GM19452 (cell line): Measurements from ENCODE around the gene PDE6A.
A peak's percentile ranks its signal among the peaks of the same experiment; 100 is the strongest.

Experiments used
- ATAC-seq: cut with Tn5 transposase; IDR thresholded peaks from one replicate; pipeline ENCODE4 v1.9.1; 2021; ENCODE audit not compliant: unreplicated experiment

PDE6A gene

DNA sequence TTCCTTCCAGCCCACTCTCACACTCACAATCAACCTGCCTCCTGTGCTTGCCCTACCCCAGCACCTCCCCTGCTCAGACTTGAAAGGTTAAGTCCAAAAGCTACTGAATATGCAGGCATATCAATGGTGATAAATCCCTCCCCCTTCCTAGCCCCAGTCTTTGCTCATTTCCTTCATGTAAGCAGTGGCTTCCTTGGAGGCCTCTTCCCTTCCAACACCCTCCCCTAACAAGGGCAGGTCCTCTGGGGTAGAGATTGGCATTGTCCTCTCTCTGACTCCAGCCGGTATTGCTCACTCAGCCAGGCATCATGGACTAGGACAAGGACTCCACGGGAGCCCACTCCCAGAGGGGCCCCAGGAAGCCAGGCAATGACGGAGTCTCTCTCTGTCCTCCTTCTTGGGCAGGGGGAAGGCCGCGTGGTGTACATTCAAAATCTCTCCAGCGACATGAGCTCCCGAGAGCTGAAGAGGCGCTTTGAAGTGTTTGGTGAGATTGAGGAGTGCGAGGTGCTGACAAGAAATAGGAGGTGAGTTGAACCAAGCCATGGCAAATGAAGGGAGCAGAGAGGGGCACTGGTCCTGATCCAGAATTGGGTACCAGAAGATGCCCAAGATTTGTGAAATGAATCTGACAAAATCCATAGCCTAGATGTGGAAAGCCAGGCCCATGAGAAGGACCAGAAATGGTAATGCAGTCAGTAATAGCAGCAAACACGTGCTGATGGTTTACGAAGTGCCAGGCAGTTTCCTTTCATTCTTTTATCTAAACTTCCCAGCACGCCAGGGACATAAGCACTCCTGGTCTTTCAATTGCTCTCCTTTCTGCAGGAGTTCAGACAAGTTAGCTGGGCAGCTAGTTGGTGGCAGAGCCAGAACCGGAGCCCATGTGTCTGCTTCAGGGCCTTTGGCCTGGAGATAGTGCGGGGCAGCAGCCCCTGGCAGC lies 102.5 kb downstream of the PDE6A start:
- ATAC-seq: no peak

DNA sequence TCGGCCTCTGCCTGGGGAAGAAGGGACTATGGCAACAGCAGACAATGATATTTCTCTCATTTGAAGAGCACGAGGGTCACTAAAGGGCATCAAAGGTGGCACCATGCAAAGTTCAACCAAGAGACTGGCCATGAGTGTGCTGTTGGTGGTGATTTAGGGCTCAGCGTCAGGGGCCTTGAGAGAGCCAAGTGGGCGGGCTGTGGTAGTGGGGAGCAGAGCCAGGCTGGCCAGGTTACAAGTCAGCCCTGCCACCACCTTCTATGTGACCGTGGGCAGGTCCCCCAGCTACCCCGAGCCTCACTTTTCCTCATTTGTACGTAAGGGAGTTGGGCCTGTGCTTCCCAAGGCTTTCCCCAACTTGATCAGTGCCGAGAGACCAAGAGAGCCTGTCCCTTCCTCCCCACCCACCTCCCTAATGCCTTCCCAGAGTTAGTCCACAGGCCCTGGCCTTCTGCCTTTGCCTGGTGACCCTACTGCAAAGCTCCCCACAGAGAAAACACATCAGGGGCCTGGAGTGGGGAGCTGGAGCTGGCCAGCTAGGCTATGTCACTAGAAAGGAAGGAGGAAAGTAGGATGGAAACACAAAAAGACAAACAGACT lies 104.3 kb downstream of the PDE6A start:
- no peak for ATAC-seq

DNA sequence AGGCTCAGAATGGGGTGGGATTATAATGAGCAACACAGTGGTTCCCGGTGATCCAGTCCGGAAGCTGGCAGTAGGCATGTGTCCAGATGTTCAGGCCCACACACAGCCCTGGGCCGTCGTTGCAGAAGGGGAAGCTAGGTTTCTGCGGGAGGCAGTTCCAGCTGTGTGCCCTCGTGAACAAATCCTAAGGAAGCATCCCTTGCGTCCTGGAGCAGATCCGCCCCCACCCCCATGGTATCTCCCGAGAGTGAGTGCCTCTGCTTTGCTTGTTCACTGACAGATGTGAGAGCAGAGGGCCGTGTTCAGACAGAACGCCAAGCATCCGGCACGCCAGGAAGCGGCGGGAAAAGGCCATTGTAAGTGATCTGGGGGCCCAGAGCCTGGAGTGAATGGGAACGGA lies 104.8 kb downstream of the PDE6A start:
- ATAC-seq: no peak

DNA sequence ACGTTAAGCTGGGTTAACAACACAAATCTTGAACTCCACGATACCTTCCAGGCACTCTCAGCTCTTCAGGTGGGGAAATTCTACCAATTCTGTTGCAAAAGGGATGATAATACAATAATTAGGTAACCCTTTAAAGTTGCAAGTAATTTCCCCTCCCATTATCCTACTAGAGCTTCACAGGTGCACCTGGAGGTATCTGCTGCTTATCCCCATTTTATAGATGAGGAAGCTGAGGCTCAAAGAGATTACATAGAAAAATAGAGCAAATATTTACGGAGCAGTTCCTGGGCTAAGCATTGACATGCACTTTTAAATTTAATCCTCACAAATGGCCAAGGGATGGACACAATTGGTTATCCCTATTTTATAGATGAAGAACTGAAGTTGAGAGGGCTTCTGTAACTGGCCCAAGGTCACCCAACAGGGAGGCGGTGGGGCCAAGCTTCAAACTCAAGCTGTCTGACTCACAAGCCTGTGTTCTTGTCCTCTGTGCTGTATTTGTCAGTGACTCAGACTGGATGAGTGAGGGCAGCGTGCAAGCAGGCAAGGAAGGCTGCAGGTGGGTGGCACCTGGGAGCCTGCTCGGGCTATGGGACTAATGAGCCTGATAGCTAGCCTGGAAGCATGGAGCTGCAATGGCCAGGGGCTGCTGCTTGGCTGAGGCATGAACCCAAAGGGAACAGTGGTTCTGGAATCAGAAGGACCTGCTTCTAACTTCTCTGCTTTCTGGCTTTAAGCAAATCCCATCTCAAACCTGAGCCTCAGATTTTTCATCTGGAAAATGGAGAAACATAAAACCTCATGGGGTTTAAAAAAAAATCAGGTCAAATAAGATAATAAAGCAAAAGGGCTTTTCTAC lies 105.5 kb downstream of the PDE6A start:
- ATAC-seq: no peak

DNA sequence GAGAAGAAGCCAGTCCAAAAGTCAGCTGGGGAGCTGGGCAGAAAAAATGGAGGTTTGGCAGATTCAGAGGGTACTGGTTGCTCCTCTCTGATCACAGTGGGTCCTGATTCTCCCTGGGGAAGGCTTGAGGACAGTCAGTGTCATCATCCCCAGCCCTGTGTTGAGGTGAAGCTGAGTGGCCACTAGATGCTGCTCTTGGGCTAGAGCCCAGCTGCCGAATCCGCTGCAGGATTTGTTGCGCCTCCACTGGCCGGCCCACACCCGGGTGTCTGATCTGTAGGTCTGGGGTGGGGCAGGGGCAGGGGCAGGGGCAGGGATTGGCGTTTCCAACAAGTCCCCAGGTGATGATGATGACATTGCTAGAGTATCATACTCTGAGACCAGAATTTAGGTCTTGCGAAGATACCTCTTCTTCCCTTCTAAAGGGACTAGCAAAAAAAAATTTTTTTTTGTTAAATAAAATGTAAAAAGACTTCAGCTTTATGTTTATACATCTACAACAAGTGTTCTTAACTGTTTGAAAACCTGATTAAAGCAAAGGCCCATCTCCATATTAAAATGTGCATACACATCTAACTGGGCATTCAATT lies 106.8 kb downstream of the PDE6A start:
- ATAC-seq: no peak

DNA sequence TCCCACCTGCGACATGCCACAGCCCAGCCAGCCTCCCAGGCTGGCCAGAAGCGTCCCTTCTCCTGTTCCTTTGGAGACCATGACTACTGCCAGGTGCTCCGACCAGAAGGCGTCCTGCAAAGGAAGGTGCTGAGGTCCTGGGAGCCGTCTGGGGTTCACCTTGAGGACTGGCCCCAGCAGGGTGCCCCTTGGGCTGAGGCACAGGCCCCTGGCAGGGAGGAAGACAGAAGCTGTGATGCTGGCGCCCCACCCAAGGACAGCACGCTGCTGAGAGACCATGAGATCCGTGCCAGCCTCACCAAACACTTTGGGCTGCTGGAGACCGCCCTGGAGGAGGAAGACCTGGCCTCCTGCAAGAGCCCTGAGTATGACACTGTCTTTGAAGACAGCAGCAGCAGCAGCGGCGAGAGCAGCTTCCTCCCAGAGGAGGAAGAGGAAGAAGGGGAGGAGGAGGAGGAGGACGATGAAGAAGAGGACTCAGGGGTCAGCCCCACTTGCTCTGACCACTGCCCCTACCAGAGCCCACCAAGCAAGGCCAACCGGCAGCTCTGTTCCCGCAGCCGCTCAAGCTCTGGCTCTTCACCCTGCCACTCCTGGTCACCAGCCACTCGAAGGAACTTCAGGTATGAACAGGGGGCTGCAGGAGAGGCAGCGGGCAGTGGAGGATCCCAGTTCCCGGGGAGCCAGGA lies 108.0 kb downstream of the PDE6A start:
- no peak for ATAC-seq

DNA sequence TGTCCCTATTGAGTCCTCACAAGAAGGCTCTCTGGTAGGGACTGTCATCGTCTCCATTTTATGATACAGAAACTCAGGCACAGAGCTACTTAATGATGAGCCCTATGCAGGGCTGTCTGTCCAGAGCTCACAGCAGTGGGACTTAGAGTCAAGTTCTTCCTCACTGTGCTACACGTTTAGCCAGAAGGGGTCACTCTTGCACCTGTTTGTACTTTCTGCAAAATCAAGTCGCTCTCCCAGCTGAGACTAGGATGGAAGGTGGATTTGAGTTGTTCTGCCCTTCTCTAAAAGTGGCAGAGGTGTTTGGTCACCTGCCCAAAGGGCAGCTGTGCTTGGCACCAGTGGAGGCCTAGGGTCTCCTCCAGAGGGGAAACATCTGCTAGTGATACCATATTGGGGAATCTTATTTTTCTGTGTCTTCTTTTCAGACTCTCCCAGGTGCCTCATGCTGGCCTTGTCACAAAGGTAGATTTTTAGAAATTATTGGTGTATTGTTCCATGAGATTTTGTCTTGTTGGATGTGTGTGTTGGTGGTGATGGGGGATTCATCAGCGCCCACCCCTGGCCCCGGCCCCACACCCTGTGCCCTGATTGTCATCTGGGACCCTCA lies 110.2 kb downstream of the PDE6A start:
- ATAC-seq: no peak

DNA sequence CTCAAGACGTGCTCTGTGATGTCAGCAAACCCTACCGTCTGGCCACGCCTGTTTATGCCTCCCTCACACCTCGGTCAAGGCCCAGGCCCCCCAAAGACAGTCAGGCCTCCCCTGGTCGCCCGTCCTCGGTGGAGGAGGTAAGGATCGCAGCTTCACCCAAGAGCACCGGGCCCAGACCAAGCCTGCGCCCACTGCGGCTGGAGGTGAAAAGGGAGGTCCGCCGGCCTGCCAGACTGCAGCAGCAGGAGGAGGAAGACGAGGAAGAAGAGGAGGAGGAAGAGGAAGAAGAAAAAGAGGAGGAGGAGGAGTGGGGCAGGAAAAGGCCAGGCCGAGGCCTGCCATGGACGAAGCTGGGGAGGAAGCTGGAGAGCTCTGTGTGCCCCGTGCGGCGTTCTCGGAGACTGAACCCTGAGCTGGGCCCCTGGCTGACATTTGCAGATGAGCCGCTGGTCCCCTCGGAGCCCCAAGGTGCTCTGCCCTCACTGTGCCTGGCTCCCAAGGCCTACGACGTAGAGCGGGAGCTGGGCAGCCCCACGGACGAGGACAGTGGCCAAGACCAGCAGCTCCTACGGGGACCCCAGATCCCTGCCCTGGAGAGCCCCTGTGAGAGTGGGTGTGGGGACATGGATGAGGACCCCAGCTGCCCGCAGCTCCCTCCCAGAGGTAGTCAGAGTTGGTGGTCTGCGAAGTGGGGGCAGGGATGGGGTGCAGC lies 111.3 kb downstream of the PDE6A start:
- ATAC-seq: no peak

DNA sequence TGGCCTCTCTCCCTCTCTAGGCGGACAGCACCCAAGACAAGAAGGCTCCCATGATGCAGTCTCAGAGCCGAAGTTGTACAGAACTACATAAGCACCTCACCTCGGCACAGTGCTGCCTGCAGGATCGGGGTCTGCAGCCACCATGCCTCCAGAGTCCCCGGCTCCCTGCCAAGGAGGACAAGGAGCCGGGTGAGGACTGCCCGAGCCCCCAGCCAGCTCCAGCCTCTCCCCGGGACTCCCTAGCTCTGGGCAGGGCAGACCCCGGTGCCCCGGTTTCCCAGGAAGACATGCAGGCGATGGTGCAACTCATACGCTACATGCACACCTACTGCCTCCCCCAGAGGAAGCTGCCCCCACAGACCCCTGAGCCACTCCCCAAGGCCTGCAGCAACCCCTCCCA lies 112.0 kb downstream of the PDE6A start:
- ATAC-seq: no peak

DNA sequence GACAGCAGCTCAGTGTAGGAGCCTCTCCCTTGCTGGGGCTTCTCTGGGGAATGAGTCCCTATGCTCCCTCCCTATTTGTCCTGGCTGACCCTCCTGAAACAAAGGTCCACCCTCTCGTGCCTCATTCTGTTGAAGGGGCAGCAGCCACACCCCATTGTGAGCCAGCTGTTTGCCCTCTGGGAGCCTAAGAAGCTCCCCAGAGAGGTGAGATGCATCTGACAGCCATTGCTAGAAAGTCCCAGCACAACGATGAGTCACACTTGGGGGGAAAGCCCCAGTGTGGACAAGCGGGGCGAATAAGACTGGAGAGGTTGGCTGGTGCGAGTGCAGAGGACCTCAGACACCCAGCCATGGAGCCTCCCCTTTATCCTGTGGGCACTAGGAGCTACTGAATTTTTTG lies 113.1 kb downstream of the PDE6A start:
- ATAC-seq: peak; percentile 84

DNA sequence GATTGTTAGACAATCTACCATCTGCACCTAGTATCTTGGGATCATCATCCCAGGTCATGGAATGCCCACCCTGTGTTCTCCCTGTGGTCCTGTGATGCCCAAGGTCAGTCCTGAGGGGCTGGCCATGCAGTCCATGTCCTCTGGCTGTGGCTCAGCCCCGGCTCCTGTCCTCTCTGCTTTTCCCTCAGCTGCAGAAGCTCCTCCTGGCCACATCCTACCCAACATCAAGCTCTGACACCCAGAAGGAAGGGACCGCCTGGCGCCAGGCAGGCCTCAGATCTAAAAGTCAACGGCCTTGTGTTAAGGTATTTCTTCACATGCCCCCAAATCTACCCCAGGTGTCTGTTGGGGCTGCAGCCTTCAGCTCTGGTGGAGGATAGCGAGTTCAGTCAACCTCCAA lies 114.0 kb downstream of the PDE6A start:
- ATAC-seq: no peak

DNA sequence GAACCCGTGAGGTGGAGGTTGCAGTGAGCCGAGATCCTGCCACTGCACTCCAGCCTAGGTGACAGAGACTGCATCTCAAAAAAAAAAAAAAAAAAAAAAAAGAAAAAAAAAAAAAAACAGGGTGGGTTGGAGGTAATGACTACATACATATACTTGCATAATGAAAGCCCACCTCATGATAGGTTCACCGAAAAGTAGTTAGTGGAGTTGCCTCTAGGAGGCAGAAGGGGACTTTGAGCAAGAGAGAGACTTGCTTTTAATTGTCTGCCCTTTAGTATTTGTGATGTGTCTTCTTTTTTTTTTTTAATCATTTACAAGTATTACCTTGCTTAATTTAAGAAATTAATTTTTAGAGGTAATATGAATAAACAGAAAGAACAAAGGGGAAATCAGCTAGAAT lies 114.6 kb downstream of the PDE6A start:
- ATAC-seq: no peak

DNA sequence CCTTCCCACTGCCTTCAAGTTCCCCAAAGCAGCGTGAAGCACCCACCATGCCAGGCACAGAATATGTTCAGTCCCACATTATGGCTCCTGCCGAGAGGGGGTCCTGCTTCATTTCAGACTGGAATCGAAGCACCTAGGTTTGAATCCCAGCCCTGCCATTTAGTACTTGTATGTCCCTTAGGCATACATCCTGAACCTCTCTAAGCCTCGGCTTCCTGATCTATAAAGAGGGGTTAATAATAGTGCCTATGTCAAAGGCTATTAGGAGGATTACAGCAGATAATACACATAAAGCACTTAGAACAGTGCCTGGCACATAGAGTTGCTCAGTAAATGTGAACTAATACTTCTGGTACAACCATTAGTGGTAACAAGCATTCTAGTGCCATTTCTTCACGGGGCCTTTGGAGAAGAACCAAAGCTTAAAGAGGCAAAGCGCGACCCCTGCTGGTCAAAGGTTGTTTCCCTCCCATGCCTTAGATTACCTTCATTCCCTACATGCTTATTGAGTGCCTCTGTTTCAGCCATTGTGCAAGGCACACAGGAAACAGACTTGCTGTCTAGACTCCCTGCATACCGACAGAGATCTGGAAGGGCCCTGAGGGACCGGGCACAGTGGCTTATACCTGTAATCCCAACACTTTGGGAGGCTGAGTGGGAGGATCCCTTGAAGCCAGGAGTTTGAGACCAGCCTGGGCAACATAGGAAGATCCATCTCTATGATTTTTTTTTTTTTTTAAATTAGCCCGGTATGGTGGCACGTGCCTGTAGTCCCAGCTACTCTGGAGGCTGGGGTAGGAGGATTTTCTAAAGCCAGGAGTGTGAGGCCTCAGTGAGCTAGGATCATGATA lies 116.2 kb downstream of the PDE6A start:
- no peak for ATAC-seq

DNA sequence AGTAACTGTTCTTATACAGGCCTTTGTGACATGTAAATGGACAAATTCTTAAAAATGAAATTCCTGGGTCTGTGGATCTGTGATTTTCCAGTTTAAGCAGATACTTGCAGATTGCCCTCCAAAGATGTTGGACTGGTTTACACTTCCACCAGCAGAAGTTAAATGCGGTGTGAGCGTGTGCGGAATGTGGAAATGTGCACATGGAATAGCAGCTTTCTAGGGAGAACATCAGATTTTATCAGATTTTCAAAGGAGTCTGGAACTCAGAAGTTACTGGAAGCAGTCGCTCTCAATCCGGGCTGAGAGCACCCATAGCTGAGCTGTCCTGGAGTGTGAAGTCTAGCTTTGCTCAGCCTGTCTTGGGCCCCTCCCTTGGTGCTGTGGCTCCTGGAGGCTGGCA lies 117.0 kb downstream of the PDE6A start:
- no peak for ATAC-seq

DNA sequence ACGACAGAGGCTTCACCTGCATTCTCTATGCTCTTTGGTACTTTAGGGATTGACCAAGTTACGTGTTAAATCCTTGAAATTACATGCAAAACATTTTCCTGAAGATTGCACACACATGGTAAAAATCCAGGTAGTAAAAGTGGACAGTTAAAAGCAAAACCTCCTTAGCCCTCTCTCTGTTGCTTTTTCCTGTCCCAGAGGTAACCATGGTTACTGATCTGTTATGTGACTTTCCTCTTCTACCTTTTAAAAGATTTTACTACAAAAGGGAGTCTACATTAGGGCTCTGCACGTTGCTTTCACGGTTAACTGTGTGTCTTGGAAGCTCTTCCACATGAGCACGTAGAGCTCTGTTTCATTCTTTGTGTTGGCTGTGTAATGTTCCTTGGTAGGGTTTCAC lies 117.5 kb downstream of the PDE6A start:
- no peak for ATAC-seq

DNA sequence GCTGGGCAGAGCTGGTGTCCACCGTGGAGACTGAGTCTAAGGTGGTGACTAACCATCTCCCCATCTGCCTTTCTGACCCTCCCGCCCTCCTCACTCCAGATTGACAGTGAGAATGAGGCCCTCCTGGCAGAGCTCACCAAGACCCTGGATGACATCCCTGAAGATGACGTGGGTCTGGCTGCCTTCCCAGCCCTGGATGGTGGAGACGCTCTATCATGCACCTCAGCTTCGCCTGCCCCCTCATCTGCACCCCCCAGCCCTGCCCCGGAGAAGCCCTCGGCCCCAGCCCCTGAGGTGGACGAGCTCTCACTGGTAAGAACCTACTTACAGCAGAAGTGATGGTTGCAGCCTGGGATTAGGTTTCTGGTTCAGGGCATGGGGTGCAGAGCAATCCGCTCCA lies 118.0 kb downstream of the PDE6A start:
- ATAC-seq: no peak

DNA sequence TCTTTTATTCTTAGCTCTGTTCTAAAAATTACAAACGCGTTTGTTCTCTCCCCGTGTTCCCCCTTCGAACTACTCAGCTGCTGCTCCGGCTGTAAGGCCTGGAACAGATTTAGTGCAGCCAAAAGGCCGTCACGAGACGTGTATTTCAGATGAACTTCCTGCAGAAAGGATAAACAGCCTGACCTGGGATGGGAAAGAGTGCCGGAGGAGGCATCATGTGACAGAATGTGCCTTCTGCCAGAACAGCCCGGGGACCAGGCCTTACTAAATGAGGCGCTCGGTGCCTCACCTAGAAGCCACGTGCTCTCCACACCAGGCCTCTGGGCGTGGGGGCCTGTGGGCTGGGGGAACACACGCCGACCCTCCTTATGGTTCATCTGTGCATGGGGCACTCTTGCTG lies 119.7 kb downstream of the PDE6A start:
- ATAC-seq: no peak

DNA sequence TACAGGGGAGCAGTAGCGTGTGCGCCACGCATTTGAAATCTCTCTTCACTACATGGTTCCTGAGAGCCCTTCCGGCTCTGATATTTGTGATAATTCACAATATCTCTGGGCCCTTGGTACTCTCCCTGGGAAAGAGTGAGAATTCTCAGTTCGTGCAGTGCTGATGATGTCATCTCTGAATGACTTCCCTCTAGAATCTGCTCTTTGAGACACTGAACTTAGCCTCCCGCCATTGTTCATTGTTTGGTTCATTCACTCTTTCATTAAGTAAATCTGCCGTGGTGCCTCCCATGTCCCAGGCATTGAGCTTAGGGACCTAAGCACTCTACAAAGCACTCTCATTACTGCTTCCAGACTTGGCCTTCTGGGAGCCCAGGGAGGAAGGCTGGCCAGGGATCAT lies 120.5 kb downstream of the PDE6A start:
- no peak for ATAC-seq

DNA sequence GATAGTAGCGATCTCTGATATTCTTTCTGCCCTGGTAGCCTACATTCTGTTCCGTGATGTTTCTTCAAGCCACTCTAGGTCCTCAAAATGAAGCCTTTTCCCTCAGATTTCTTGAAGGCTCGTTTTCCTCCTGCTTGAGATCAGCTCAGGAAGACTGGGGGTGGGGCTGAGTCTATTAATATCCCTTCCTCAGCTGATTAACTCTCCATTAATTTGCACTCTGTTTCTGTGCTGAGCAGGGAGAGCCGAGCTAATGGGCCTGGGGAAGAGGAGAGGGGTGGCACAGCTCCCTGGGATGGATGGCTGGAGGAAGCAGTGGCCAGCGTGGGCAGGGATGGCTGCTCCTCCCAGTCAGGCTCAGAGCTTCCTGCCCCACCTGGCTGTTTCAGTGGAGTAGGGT lies 121.2 kb downstream of the PDE6A start:
- ATAC-seq: no peak
